DMS53 treated with DMSO at 0.1 percent for 48 hours (cell line): Measurements from ENCODE around the gene GBF1.
"Not testable (repeated sequence)": the region's sequence is repeated elsewhere in the genome, so short reads cannot be mapped to it uniquely, and the experiment has no call there.

Source experiments
- DNase-seq: peaks from one replicate; lab custom pipeline; 2025; ENCODE audit not compliant: unreplicated experiment; lab: John Stamatoyannopoulos, UW

Gene GBF1

DNA sequence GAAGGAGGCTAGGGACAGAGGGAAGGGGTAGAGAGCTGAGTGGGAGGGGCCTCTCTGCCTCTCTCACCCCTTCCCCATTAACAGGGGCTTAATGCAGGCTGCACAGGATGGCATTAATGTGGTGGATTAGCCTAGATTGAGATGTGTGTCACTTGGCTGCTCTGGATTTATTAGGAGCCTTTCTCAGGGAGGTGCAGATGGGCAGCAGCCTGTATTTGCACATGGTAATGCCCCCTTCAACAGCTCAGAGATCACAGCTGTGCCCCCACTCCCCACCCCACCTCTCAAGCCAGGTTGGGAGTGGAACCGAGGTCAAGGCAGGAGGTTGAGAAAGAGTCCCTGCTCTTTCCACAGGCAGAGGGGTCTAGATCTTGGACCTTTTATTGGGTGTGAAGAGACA lies 11.3 kb upstream of the GBF1 start:
- no peak for DNase-seq

DNA sequence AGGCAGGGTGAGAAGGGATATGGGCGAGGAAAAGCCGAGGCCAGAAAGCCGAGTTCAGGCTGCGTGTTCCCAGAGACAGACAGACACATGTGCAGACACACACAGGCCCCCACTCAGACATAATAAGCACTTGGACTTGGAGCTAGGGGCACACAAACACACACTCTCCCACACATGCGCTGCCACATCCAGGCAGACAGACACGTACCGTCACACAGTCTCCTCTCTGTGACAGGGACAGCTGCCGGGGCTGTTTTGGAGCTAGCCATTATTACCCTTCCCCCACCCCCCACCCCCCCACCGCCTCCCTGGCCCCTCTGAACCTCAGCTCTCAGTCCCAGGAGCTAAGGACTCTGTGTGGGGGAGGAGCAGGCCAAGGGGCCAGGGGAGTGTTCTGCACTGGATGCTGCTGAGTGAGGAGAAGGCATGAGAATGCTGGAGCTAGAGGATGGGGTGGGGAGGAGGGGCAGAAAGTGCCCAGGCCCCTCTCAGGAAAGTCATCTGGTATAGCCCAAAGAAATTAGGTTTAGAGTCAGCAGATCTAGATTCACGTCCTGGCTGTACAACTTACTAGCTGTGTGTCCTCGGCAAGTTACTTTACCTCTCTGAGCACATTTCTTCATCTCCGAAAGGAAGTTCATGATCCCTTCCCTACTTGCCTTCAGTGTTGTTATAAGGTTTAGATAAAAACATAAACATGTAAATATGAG lies 10.3 kb upstream of the GBF1 start:
- no peak for DNase-seq

DNA sequence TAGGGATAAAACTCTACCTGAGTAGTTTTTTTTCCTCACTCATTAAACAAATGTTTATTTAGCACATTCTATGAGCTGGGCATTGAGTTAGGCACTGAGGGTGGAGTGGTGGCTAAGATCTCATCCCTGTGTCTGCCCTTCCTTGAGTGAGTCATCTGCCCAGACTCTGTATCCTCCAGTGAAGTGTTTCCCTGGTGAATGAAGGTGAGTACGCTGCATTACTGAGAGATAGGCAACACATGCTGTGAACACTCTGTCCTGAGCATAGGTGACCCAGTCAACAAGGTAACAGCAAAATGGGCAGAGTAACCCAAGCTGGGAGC lies 9.8 kb upstream of the GBF1 start:
- peak; percentile 72 for DNase-seq

DNA sequence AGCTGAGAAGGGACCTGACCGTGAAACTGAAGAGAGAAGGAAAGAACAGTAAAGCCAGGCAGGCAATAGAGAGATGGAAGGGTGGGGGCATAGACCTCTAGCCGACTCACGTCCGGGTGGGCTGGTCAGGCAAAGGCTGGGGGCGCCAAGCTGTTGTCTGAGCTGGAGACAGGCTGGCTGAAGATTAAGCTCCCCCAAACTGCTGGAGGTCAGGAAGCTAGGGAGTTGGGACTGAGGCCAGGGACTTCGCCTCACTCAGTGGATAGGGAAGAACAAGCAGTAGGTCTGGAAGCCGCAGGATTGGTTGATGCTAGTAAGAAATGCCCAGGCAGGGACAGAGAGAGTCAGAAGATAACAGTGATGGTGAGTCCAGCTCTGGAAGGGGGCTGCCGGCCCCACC lies 9.3 kb upstream of the GBF1 start:
- no peak for DNase-seq

DNA sequence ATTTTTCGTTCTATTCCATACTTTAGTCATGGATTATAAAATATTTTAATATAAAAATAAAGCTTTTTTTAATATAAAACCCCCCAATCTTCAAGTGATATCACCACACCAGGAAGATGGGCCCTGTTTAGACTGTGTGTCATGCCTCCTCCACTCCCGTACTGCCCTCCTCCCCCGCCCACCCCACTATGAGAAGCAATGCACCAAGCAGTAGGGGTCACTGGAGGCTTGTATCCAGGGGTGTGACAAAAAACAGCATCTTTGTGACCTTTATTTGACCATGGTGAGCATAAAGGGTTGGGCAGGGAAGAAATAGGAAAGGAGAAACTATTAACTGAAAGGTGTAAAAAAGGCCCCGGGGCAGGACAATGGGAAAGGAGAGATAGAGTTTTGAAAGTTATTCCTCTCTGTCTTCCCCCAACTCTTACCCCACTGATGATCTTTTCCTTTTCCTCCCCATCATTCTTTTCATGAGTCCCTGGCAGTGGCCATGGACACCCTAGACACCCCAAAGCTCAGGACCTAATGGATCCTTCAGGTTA lies 7.5 kb upstream of the GBF1 start:
- DNase-seq, result no peak

DNA sequence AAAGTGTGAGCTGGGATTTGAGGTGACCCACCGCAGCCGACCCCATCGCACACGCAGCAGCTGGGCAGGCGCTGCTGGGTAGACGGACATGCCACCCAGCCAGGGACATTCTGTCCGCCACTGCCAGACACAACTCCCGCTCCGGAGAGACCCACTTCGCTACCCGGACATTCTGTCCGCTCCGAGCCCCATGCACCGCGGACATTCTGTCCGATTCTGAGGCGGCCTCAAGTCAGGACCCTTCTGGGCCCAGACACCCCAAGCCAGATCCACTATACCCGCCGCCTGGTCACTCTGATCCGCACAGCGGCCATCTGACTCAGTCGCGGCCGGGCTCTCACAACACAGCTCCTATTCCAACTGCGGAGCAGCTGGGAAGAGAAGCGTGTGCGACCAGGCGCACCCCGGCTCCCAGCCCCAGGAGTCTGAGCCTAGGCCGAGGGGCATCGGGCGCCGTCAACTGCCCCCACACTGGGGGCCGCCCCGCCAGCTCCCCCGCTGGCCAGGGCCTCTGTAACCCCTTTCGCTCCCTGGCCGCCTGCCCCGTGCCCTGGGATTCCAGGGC lies 4.8 kb upstream of the GBF1 start:
- no peak for DNase-seq

DNA sequence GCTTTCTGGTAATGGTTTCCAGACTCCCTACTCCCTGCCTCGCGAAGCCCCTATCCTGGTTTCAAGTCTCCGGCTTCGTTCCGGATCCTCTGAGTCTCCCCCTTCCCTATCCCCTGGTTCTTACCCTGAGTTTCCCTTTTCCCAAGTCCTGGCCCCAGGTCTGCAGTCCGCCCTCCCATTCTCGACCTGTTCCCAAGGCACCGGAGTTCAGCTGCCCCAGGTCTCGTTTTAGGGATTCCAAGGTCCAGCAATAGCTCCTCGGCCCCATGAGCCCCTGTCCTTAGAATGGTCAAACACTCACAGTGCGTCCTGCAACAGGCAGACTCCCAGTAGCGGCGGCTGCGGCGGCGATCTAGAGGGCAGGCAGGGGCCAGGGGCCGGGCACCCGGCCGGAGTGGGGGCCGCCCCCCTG lies 4.3 kb upstream of the GBF1 start:
- no peak for DNase-seq

DNA sequence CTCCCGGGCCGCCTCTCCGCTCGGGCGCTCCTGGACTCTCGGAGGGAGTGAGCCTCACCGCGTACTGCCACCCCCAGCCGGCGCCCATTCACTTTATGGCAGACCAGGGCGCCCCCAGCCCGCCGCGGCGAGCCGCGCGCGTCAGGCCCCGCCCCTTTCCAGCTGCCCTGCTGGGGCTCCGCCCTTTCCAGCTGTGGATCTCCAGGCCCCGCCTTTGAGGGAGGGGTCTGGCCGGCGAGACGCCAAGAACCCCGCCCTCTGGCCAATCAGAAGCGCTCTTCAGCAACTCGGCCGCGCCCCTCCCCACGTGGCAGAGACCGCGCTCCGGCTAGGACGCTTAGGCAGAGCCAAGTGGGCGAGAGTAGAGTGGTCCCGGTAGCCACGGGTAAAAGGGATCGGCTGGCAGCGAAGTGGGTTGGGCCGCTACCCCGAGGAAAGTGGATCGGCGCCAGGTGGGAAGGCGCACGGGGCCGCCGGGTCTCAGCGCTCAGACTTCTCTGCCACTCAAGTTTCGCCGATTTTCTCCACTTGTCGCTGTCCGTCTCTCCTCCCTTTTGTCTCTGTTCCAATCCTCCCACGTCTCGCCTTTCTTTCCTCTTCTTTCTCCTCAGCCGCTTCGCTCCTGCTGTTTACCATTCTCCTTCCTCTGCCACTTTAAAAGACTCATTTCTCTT lies 3.8 kb upstream of the GBF1 start, which contains the start of gene PITX3:
PITX3 (minus strand) TSS at position 69 of the 674 bp plus-strand sequence. CDS start 9,432 bp downstream, outside the sequence.
- DNase-seq, result peak; percentile 53

DNA sequence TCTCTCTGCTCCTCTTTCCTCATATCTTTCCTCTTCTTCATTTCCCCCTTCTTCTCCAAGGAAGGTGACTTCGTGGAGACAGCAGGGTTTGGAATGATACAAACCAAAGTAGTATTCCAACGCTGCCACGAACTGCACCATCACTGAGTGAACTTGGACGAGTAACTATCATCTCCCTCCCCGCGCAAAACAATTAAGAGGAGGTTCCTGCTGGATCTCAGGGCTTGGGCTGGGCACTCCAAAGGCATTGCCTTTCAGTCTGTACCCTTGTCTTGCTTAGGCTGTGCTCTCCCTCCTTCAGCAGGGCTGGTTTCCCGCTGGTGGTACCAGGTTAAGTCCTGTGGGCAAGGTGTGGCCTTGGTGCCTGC lies 3.2 kb upstream of the GBF1 start:
- no peak for DNase-seq

DNA sequence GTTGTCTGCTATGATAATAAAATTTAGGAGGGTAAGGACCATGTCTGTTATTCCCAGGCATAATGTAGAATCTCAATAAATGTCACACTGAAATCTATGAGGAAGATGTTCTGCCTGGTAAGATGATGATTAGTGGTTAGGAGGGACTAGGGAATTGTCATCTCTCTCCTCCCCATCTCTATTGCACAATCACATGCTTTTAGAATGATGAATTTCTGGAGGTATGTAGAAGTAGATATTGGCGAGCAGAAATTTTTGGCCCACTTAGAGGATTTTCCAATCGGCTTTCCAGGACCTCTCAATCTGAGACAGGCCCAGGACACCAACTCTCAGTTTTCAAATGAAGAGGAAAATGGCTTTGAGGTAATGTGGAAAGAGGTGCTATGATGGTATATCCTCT lies 2.0 kb upstream of the GBF1 start:
- no peak for DNase-seq

DNA sequence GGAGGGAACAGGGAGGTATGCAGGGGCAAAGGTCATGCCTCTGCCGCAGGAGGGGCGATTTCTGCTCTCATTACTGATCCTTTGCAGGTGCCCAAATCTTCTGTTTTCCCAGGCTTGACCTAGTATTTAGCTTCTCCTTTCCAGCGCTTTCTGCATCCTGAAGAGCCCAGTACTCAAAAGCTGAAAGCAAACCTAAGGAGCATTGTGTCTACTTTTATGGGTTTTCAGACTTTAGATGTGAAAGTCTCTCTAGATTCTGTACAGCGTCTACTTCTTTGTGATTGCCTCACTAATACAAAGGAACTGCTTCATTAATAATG lies 560 bp downstream of the GBF1 start:
- no peak for DNase-seq

DNA sequence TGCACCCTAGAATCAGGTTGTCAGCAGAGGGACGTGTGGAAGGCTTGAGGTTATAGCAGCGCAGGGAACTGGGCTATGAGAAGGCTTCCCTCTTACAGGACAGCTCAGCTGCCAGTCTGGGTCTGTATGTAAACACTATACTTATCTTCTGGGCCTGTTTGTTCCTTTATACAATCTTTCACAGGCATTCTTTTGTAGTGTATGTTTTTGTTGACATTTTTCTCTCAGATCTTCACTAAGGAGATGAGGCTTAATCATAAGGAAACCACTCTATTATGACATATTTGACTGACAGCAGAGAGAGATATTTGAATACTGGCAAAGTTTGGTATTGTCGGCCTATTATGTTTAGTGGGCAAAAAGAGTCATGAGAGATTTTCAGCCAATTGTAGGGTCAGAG lies 929 bp downstream of the GBF1 start:
- DNase-seq, result peak; percentile 1

DNA sequence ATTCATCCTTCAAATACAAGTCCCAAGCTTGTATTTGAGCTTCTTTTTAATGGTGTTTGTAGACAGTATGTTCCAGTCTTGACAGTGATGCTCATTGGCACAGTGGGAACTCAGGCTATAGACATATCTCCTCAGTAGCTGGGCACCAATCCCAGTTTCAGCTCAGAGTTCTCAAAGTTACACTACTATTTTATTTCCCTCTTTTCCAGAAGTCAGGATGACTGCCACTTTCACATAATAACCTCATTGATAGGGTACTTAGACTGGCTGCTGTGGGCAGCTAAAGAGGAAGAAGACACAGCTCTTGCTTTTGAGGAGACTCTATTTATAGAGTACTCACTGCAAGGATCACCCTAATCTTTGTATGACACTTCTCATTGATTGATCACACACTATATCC lies 2.4 kb downstream of the GBF1 start:
- no peak for DNase-seq

DNA sequence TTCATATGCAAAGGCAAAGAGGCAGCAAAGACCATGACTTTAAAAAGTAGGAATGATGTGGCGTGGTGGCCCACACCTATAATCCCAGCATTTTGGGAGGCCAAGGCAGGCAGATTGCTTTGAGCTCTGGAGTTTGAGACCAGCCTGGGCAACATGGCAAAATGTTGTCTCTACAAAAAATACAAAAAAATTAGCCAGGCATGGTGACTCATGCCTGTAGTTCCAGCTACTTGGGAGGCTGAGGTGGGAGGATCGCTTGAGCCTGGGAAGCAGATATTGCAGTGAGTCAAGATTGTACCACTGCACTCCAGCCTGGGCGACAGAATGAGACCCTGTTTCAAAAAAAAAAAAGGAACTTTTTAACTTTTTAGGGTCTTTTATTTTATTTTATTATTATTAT lies 7.2 kb downstream of the GBF1 start:
- DNase-seq, result not testable (repeated sequence)

DNA sequence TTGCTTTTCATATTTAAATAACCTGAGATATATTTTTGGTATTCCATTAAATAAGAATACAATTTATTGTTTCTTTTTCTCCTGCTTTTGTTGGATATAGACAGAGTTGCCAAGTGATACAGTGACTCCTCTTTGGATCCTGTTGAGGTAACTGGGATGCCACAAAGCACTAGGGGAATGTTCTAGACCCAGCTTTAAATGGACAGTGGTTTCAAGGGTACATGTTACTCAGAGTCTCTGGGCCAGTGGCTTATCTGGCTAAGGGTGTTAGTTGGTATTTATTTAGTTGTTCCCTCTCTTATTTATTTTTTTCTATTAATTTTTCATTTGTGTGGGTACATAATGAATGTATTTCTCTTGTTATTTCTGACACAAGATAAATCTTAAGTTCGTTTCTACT lies 9.1 kb downstream of the GBF1 start:
- DNase-seq, result no peak

DNA sequence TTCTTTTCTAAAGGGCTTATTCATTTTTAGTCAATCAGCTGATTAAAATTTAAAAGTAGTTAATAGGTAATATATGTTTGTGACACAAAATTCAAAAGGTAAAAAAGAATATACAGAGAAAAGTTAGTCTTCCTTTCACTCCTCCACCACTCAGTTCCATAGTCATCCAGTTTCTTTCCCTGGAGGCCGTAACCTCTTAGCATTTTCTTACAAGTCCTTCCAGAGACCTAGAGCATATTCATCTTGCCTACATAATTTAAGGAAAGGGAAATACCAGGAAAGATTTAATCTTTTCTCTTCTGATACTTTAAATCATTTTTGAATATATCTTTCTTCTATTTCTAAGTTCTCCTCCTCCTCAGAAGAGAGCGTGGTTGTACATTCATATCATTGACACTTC lies 10.1 kb downstream of the GBF1 start:
- no peak for DNase-seq

DNA sequence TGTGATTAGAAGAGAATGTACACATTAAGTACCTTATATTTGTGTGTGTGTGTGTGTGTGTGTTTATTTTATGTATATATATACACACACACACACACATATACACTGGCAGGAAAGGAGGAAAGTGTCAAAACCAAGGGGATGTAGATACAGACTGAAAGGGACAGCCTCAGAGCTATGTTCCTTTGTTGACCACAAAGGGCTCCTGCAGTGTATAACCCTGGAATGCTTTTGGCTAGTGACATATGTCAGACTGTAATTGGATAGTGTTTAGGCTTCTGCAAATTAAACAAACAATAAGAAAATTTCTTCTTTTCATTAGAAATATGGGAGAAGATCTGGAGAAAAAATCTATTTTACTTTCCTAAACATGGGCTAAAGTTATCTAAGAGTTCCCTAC lies 15.9 kb downstream of the GBF1 start:
- DNase-seq, result no peak

DNA sequence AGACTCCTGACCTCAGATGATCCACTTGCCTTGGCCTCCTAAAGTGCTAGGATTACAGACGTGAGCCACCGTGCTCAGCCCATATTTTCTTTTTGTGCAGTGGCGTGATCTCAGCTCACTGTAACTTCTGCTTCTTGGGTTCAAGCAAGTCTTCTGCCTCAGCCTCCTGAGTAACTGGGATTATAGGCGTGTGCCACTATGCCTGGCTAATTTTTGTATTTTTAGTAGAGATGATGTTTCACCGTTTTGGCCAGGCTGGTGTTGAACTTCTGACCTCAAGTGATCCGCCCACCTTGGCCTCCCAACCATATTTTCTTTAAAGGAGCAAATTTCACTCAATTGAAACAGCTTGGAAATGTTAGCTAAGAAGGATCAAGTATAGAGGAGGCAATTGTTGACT lies 16.5 kb downstream of the GBF1 start:
- no peak for DNase-seq

DNA sequence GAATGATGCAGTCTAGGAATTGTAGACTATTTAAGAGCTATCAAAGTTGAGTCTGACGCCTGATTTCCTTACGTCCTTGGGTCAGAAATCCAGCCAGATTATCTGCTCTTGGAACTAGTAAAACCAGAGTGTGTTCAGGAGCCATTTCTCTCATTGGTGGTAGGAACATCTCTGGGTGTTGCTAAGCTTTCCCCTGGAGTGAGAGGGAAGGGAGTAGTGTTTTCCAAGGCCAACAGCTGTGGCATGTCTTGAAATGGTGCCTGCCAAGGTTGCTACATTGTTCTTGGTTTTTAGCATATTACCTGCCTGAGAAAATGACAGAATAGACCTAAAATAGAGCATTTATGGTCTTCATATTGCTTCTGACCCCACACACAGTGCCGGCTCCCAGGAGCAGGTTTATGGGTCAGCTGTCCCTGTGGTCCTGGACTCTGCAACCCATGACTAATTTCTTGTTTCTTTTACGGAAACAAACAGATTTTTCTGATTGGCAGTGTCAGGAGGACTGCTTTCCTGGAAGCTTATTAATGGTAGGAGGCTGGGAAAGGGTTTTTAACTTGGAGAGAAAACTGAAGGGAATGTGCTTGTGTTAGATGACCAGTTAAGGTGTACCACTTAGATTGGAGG lies 17.5 kb downstream of the GBF1 start:
- DNase-seq, result no peak

DNA sequence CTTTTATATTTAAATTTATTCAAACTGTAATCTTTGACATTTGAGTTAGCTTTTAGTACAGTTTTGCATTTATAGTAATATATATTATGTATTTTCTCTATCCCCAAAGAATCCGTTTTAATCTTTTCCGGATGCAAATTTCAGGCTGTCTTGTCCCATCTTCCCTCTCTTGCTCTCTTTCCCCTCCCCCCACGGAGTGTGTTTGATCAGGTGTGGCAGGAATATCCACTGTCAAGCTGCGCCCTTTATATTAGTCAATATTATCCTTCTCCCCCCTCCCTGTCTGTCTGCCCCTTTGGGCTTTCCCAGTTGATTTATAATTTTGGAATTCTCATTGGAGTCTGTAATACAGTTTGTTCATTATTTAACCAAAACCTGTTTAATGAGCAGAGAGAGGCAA lies 19.0 kb downstream of the GBF1 start:
- peak; percentile 3 for DNase-seq

DNA sequence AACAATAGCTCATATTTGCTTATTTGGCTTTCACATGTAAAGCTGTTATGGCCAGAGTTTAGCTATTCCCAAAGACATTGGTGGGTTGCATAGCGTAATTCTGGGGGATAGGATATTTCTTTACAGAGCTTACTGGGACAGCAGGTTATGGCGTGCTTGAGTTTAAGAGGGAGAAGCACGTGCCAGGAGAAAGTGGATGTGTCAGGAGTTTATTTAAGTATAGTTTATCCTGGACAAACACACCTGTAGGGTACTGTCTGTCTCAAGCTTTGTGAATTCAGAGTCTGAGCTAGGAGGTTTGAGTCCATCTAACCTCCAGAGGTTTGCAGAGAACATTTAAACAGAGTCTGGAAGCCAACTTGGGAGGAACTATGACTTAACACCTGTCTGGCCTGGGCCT lies 21.3 kb downstream of the GBF1 start:
- peak; percentile 63 for DNase-seq

DNA sequence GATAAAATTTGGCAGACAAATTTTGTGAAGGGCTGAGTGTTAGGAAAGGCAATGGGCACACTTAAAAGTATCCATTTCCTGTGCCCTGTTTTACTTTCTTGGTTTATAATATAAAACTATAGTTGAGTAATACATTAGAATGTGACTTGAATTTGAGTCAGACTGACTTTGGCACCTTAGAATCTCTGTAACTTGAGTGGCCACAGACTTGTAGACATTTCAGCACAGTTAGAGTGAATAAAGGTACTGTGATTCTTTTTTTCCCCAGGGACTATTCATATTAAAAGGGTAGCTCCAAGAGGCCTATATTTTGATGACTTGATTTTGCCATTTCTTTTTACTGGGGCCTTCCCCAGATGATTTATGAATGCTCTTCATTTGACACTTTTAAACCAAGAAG lies 22.4 kb downstream of the GBF1 start:
- DNase-seq, result no peak
